A549 (cell line): ENCODE data around the gene ZBTB49.

Source experiments
- CHD4 ChIP-seq: fragments of 200-600 bp; sonication (generic); IDR thresholded peaks from 2 replicates; pipeline ENCODE4 v1.6.1; 2016; ENCODE audit warnings: antibody characterized with exemption, mild to moderate bottlenecking, borderline replicate concordance
- CTCF ChIP-seq: fragments of >200 bp; sonication (Bioruptor Twin); formaldehyde crosslinking; IDR thresholded peaks from 3 replicates; pipeline ENCODE4 v1.5.1; 2016
- EP300 ChIP-seq, 2 experiments: fragments of >200 bp; sonication (Bioruptor Twin); formaldehyde crosslinking; IDR thresholded peaks; 2 replicates in 1 of 2; 3 replicates in 1 of 2; pipeline ENCODE4 v1.6.1; 2016 to 2017
- JUN ChIP-seq, 2 experiments: fragments of >200 bp; sonication (Bioruptor Twin); formaldehyde crosslinking; IDR thresholded peaks; 2 replicates in 1 of 2; 3 replicates in 1 of 2; pipeline ENCODE4 v1.6.1; 2016 to 2017
- MAX ChIP-seq: IDR thresholded peaks from 2 replicates; pipeline ENCODE4 v1.6.1; 2012
- SMC3 ChIP-seq: fragments of >200 bp; sonication (Bioruptor Twin); formaldehyde crosslinking; IDR thresholded peaks from 3 replicates; pipeline ENCODE4 v1.6.1; 2018; ENCODE audit warnings: inconsistent platforms

- TF ChIP-seq CTCF: no peak
- TF ChIP-seq MAX: no peak
- TF ChIP-seq SMC3: no peak
- TF ChIP-seq JUN (IDR thresholded peaks at IDR 0.05): no peak
- no peak for TF ChIP-seq CHD4
- TF ChIP-seq EP300 (IDR thresholded peaks at IDR 0.05): no peak
Measured at GRCh38 chr4:4339504-4340085, 49.5 kb downstream of the ZBTB49 start.
